Breast epithelium (tissue), 4 donors: ENCODE data around the gene CAMK2A. TPM values are rescaled to one million over a fixed set of nuclear protein-coding genes. Genes with fewer than 3 reads are reported as not detected.
A peak's percentile ranks its signal among the peaks of the same experiment; 100 is the strongest.

Experiments used
- DNase-seq, 2 donors: peaks; one replicate each; pipeline ENCODE4 v3.0.0-alpha.2; 2019; ENCODE audit warnings: low spot score in 2 of 2
- H3K27ac ChIP-seq, 2 donors: fragments of 200-600 bp; sonication (generic) in 1 of 2; one replicate each; pipeline ENCODE4 v1.5.1; 2016 to 2019; ENCODE audit warnings: mild to moderate bottlenecking in 1 of 2
- H3K27me3 ChIP-seq, 2 donors: fragments of 200-600 bp; sonication (generic) in 1 of 2; one replicate each; pipeline versions ENCODE4 v1.5.1 to v1.6.0; 2017 to 2019; ENCODE audit warnings: control low read depth in 1 of 2, mild to moderate bottlenecking in 1 of 2
- H3K36me3 ChIP-seq: fragments of 200-600 bp; one replicate; pipeline ENCODE4 v1.5.1; 2019
- H3K4me1 ChIP-seq, 2 donors: fragments of 200-600 bp; sonication (generic); one replicate each; pipeline ENCODE4 v1.5.1; 2016 to 2019; ENCODE audit warnings: control low read depth in 1 of 2
- H3K4me3 ChIP-seq, 3 donors: fragments of 200-600 bp; sonication (generic); 1 replicate in 2 of 3; 2 replicates in 1 of 3; pipeline ENCODE4 v1.5.1; 2016 to 2019; ENCODE audit warnings: mild to moderate bottlenecking in 3 of 3, moderate library complexity in 2 of 3
- H3K9me3 ChIP-seq, 2 donors: fragments of 200-600 bp; sonication (generic) in 1 of 2; one replicate each; pipeline ENCODE4 v1.5.1; 2016 to 2019; ENCODE audit warnings: control low read depth in 1 of 2
- CTCF ChIP-seq, 3 donors: fragments of 450-650 bp; IDR thresholded peaks; one replicate each; pipeline ENCODE4 v1.5.1; 2016 to 2017; ENCODE audit warnings: antibody characterized with exemption in 3 of 3, mild to moderate bottlenecking in 3 of 3, moderate library complexity in 3 of 3
- POLR2A ChIP-seq: fragments of 450-650 bp; IDR thresholded peaks from one replicate; pipeline ENCODE4 v1.6.1; 2016; ENCODE audit warnings: antibody characterized with exemption, mild to moderate bottlenecking, moderate library complexity
- POLR2AphosphoS5 ChIP-seq, 3 donors: sonication (generic); formaldehyde crosslinking; IDR thresholded peaks; one replicate each; pipeline ENCODE4 v1.6.1; 2017; ENCODE audit warnings: antibody characterized with exemption in 3 of 3
- intact Hi-C: fragments of 100-400 bp; cut with DNase I; formaldehyde crosslinking; loops from one replicate; pipeline ENCODE4 v1.15.1; 2023; ENCODE audit warnings: low total_unique reads
- total RNA-seq, 3 donors: library from RNA; depleted of rRNA; stranded (reverse); fragments of >200 nt; gene quantifications; one replicate each; pipeline ENCODE4 v1.1.0, GENCODE V29; 2016

The CAMK2A gene
- total RNA-seq, 3 donors from 2014 or later = under 0.01 TPM; not detected in 2

GRCh38 chr5:150214289-150214688 lies 75.3 kb downstream of the CAMK2A start:
- no peaks in the 10 kb centered on the region for H3K36me3 ChIP-seq
- intact Hi-C loops = loop anchor here (10.0 kb wide), 1 partner anchor 49 kb away; the partner anchor contains the start of gene CDX1
- H3K27me3 ChIP-seq = no peaks in the 10 kb centered on the region
- H3K4me1 ChIP-seq = no peaks in the 10 kb centered on the region
- TF ChIP-seq POLR2AphosphoS5 (IDR thresholded peaks at IDR 0.05) (no peak), CTCF (IDR thresholded peaks at IDR 0.05) (no peak), POLR2A (no peak)
- H3K9me3 ChIP-seq = no peaks in the 10 kb centered on the region
- H3K27ac ChIP-seq = peak overlapping the region in 1 of 2 donors; percentile 50
- DNase-seq = no peak
- H3K4me3 ChIP-seq = no peak overlapping the region

GRCh38 chr5:150213530-150213929 lies 76.0 kb downstream of the CAMK2A start:
- no peak for DNase-seq
- H3K27me3 ChIP-seq = no peaks in the 10 kb centered on the region
- H3K4me1 ChIP-seq = no peaks in the 10 kb centered on the region
- H3K4me3 ChIP-seq = no peak overlapping the region
- intact Hi-C loops = loop anchor here (10.0 kb wide), 1 partner anchor 49 kb away; the partner anchor contains the start of gene CDX1
- no peak for TF ChIP-seq POLR2A
- TF ChIP-seq POLR2AphosphoS5 (IDR thresholded peaks at IDR 0.05) = no peak
- TF ChIP-seq CTCF (IDR thresholded peaks at IDR 0.05) = no peak
- H3K36me3 ChIP-seq = no peaks in the 10 kb centered on the region
- H3K9me3 ChIP-seq = no peaks in the 10 kb centered on the region
- H3K27ac ChIP-seq = peak overlapping the region in 1 of 2 donors; percentile 50

- H3K4me1 ChIP-seq = no peaks in the 10 kb centered on the region
- TF ChIP-seq POLR2A = no peak
- TF ChIP-seq CTCF (IDR thresholded peaks at IDR 0.05) = no peak
- TF ChIP-seq POLR2AphosphoS5 (IDR thresholded peaks at IDR 0.05) = no peak
- no peaks in the 10 kb centered on the region for H3K9me3 ChIP-seq
- intact Hi-C loops = loop anchor here (10.0 kb wide), 1 partner anchor 47 kb away; the partner anchor contains the start of gene CDX1
- DNase-seq = no peak
- no peak overlapping the region for H3K27ac ChIP-seq
- H3K27me3 ChIP-seq = no peaks in the 10 kb centered on the region
- H3K4me3 ChIP-seq = no peak overlapping the region
- H3K36me3 ChIP-seq = no peaks in the 10 kb centered on the region
These were observed 78.2 kb downstream of the CAMK2A start for GRCh38 chr5:150211156-150212030.

- no peak for DNase-seq
- no peak overlapping the region for H3K4me3 ChIP-seq
- TF ChIP-seq POLR2A = no peak
- no peak for TF ChIP-seq POLR2AphosphoS5 (IDR thresholded peaks at IDR 0.05)
- no peak for TF ChIP-seq CTCF (IDR thresholded peaks at IDR 0.05)
- no peaks in the 10 kb centered on the region for H3K4me1 ChIP-seq
- no peak overlapping the region for H3K27ac ChIP-seq
- H3K9me3 ChIP-seq = no peaks in the 10 kb centered on the region
- H3K27me3 ChIP-seq = no peaks in the 10 kb centered on the region
- H3K36me3 ChIP-seq = no peaks in the 10 kb centered on the region
- intact Hi-C loops = loop anchor here (10.0 kb wide), 1 partner anchor 46 kb away; the partner anchor contains the start of gene CDX1
These were observed 78.9 kb downstream of the CAMK2A start for GRCh38 chr5:150210644-150211043.

- TF ChIP-seq CTCF (IDR thresholded peaks at IDR 0.05) = no peak
- peak in 1 of 3 donors; percentile 38 for TF ChIP-seq POLR2AphosphoS5 (IDR thresholded peaks at IDR 0.05)
- peak in 1 of 2 donors; percentile 79 for DNase-seq
- Histone ChIP-seq H3K4me3 (peak overlapping the region in 2 of 3 donors; percentile 2 to 35), H3K27me3 (no peaks in the 10 kb centered on the region), H3K27ac (peak overlapping the region; percentile 66 to 73), H3K36me3 (no peaks in the 10 kb centered on the region), H3K9me3 (no peaks in the 10 kb centered on the region), H3K4me1 (no peaks in the 10 kb centered on the region)
- intact Hi-C loops = no loop called here
These were observed 80.4 kb downstream of the CAMK2A start for GRCh38 chr5:150209099-150209635.
